K562 (cell line): ENCODE data around the gene ABHD16A. TPM values are rescaled to one million over a fixed set of nuclear protein-coding genes. Genes with fewer than 3 reads are reported as not detected.
A peak's percentile ranks its signal among the peaks of the same experiment; 100 is the strongest.

ENCODE experiments used
- CREB1 ChIP-seq, 2 experiments: sonication (generic) in 1 of 2; formaldehyde crosslinking in 1 of 2; IDR thresholded peaks; 2 replicates each; pipeline versions ENCODE4 v1.6.1 to v1.8.0; 2012 to 2022; ENCODE audit warnings: inconsistent platforms in 1 of 2, mild to moderate bottlenecking in 1 of 2, missing genetic modification reagents in 1 of 2, moderate library complexity in 1 of 2
- CREBBP ChIP-seq: IDR thresholded peaks from one replicate; pipeline ENCODE4 v1.6.1; 2012; ENCODE audit warnings: low read depth, mild to moderate bottlenecking, control low read depth, inconsistent platforms, low read length
- MXD1 ChIP-seq: fragments of 250-450 bp; sonication (Bioruptor Pico); IDR thresholded peaks from 2 replicates; pipeline ENCODE4 v1.8.0; 2021; ENCODE audit warnings: borderline replicate concordance, mild to moderate bottlenecking, moderate library complexity; ENCODE audit not compliant: poor library complexity, severe bottlenecking
- SMAD3 ChIP-seq: fragments of 450-650 bp; formaldehyde crosslinking; conservative IDR thresholded peaks from 2 replicates; pipeline ENCODE4 v1.4.0; 2020; ENCODE audit warnings: mild to moderate bottlenecking
- TRIM25 ChIP-seq: fragments of 450-650 bp; IDR thresholded peaks from 2 replicates; pipeline ENCODE4 v1.7.0; 2016; ENCODE audit warnings: borderline replicate concordance
- ZC3H11A ChIP-seq: IDR thresholded peaks from 2 replicates; pipeline ENCODE4 v1.6.1; 2012; ENCODE audit warnings: low read depth, low read length, improper control_type of control experiment
- ZNF274 ChIP-seq: IDR thresholded peaks from 2 replicates; pipeline ENCODE4 v1.6.1; 2011; ENCODE audit warnings: low read depth, mild to moderate bottlenecking, low read length, moderate library complexity, borderline replicate concordance
- ZNF41 ChIP-seq: fragments of 250-450 bp; sonication (Bioruptor Pico); conservative IDR thresholded peaks from 2 replicates; pipeline ENCODE4 v1.4.0; 2020; ENCODE audit warnings: mild to moderate bottlenecking
- polyA plus RNA-seq, 8 experiments: library from polyadenylated mRNA; depleted of rRNA in 4 of 8; stranded (reverse) in 5 of 8; unstranded in 3 of 8; fragments of >200 nt; fragmentation: Nextera tagmentation in 2 of 8; fragmentation: Illumina TruSeq in 1 of 8; extraction: Ambion mirVana in 2 of 8; extraction: Trizol in 1 of 8; gene quantifications; 2 replicates each; pipeline versions ENCODE4 v1.2.1 to v1.2.3, GENCODE V29; 2011 to 2014; ENCODE audit warnings: inconsistent platforms in 1 of 8, missing spikeins in 1 of 8
- total RNA-seq, 7 experiments: library from RNA; depleted of rRNA in 6 of 7; stranded (reverse); fragments of >200 nt in 6 of 7; fragmentation: Illumina TruSeq in 2 of 7; extraction: Trizol in 2 of 7; gene quantifications; 2 replicates each; pipeline versions ENCODE4 v1.2.1 to v1.2.3, GENCODE V29; 2011 to 2021; ENCODE audit warnings: low replicate concordance in 1 of 7
- TF ChIP-seq, protein P1 (sequence below), 3 experiments: IDR thresholded peaks in 2 of 3; conservative IDR thresholded peaks in 1 of 3; 2 replicates each; pipeline ENCODE4 v1.5.1; 2011 to 2012; ENCODE audit warnings: low read length in 3 of 3, mild to moderate bottlenecking in 3 of 3, control low read depth in 2 of 3, improper control_type of control experiment in 1 of 3, inconsistent platforms in 1 of 3, low read depth in 1 of 3, mixed read lengths in 1 of 3, moderate library complexity in 1 of 3; ENCODE audit not compliant: insufficient read depth in 2 of 3
- TF ChIP-seq, protein P2 (sequence below): fragments of 450-650 bp; formaldehyde crosslinking; IDR thresholded peaks from 2 replicates; pipeline ENCODE4 v1.4.0; 2020; ENCODE audit warnings: mild to moderate bottlenecking

Gene ABHD16A
- total and polyA plus RNA-seq, 9 of the 15 experiments (the other 6 are each of a cell fraction or from before 2014, with no cell fraction given): 25.8 to 120 (median 81.6) TPM

GRCh38 chr6:31729515-31729978, 26.4 kb upstream of the ABHD16A start (continued):
- TF ChIP-seq TRIM25 (peak; percentile 92; the same call in 1 of the 2 replicates), SMAD3 (CRISPR knock-in tag) (no peak), MXD1 (CRISPR knock-in tag) (no peak), ZC3H11A (0 out of 2 replicates have a peak, but pooled peaks have one; percentile 86), ZNF41 (CRISPR knock-in tag) (no peak), ZNF274 (no peak), CREB1 (IDR thresholded peaks at IDR 0.05) (peak; percentile 33; the same call in 1 of the 2 replicates), CREB1 (CRISPR knock-in tag; IDR thresholded peaks at IDR 0.05) (no peak), CREBBP (no peak)
- TF ChIP-seq, protein P1, sequence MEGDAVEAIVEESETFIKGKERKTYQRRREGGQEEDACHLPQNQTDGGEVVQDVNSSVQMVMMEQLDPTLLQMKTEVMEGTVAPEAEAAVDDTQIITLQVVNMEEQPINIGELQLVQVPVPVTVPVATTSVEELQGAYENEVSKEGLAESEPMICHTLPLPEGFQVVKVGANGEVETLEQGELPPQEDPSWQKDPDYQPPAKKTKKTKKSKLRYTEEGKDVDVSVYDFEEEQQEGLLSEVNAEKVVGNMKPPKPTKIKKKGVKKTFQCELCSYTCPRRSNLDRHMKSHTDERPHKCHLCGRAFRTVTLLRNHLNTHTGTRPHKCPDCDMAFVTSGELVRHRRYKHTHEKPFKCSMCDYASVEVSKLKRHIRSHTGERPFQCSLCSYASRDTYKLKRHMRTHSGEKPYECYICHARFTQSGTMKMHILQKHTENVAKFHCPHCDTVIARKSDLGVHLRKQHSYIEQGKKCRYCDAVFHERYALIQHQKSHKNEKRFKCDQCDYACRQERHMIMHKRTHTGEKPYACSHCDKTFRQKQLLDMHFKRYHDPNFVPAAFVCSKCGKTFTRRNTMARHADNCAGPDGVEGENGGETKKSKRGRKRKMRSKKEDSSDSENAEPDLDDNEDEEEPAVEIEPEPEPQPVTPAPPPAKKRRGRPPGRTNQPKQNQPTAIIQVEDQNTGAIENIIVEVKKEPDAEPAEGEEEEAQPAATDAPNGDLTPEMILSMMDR (IDR thresholded peaks at IDR 0.05 in 2 of 3, conservative IDR thresholded peaks at IDR 0.05 in 1 of 3; ENCODE audit: insufficient read depth in 2 of 3, low read depth in 1 of 3, low read length in 3 of 3): peak; percentile 12 to 99 (median 95); a peak in 5 of 6 replicates
- TF ChIP-seq, protein P2, sequence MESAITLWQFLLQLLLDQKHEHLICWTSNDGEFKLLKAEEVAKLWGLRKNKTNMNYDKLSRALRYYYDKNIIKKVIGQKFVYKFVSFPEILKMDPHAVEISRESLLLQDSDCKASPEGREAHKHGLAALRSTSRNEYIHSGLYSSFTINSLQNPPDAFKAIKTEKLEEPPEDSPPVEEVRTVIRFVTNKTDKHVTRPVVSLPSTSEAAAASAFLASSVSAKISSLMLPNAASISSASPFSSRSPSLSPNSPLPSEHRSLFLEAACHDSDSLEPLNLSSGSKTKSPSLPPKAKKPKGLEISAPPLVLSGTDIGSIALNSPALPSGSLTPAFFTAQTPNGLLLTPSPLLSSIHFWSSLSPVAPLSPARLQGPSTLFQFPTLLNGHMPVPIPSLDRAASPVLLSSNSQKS (CRISPR knock-in tag): no peak
